Type B pancreatic cell (in vitro differentiated cells): ENCODE measurements around the gene KLRF2. TPM values are rescaled to one million over a fixed set of nuclear protein-coding genes. Genes with fewer than 3 reads are reported as not detected.

Experiments
- DNase-seq: peaks from one replicate; pipeline ENCODE4 v3.0.0; 2021; ENCODE audit warnings: mixed read lengths; ENCODE audit not compliant: unreplicated experiment; ENCODE audit errors: extremely low spot score
- H3K27ac Mint-ChIP-seq: 2 replicates; pipeline ENCODE4 v1.8.0; 2021; ENCODE audit warnings: mild to moderate bottlenecking, mixed read lengths
- H3K27me3 Mint-ChIP-seq: 2 replicates; pipeline ENCODE4 v1.8.0; 2021; ENCODE audit warnings: mixed read lengths
- H3K36me3 Mint-ChIP-seq: 2 replicates; pipeline ENCODE4 v1.8.0; 2021; ENCODE audit warnings: mixed read lengths
- H3K4me1 Mint-ChIP-seq: one replicate; pipeline ENCODE4 v1.8.0; 2021; ENCODE audit warnings: mixed read lengths; ENCODE audit not compliant: unreplicated experiment
- H3K4me3 Mint-ChIP-seq: 2 replicates; pipeline ENCODE4 v1.8.0; 2021; ENCODE audit warnings: mild to moderate bottlenecking, mixed read lengths
- H3K9me3 Mint-ChIP-seq: 2 replicates; pipeline ENCODE4 v1.8.0; 2021; ENCODE audit warnings: mixed read lengths
- CTCF ChIP-seq: fragments of 200-600 bp; sonication (generic); conservative IDR thresholded peaks from 2 replicates; pipeline ENCODE4 v1.5.0; 2021; ENCODE audit warnings: antibody characterized with exemption, mild to moderate bottlenecking
- total RNA-seq: library from RNA; stranded (reverse); gene quantifications from 2 replicates; pipeline ENCODE4 v1.2.1, GENCODE V29; 2021; ENCODE audit warnings: low replicate concordance

Gene KLRF2
- total RNA-seq, 1 donor from 2014 or later = not detected

DNA sequence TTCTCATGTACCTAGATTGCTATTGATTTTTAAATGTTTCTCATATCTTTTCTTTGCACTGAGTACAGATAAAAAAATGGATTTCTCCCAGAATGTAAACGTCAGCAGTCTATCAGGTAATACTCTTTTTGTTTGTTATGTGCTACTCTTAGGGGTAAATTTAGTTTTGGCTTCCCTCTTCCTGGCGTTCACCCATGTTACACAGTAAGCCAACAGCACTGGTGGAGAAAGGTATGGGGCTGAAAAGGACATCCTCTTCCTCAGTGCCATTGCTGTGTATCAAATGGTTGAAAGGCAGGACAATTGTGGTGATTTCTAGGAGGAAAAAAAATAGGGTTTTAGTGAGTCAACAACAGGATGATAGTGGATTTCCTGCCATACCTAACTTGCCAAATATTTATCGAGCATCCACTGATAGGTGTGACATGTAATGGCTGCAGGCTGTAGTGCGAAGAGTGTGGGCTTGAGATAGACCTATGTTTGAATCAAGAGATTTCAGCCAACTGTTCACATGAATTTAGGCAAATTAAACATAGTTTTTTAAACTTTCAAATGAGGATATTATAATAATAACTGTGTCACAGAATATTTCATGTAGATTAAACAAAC lies 7.5 kb downstream of the KLRF2 start:
- DNase-seq = no peak
- Mint-ChIP-seq H3K27me3 (no peaks in the 10 kb centered on the region), H3K9me3 (no peaks in the 10 kb centered on the region), H3K36me3 (no peaks in the 10 kb centered on the region), H3K27ac (peak overlapping the region; percentile 35), H3K4me3 (no peak overlapping the region), H3K4me1 (no peaks in the 10 kb centered on the region)
- no peak for TF ChIP-seq CTCF

DNA sequence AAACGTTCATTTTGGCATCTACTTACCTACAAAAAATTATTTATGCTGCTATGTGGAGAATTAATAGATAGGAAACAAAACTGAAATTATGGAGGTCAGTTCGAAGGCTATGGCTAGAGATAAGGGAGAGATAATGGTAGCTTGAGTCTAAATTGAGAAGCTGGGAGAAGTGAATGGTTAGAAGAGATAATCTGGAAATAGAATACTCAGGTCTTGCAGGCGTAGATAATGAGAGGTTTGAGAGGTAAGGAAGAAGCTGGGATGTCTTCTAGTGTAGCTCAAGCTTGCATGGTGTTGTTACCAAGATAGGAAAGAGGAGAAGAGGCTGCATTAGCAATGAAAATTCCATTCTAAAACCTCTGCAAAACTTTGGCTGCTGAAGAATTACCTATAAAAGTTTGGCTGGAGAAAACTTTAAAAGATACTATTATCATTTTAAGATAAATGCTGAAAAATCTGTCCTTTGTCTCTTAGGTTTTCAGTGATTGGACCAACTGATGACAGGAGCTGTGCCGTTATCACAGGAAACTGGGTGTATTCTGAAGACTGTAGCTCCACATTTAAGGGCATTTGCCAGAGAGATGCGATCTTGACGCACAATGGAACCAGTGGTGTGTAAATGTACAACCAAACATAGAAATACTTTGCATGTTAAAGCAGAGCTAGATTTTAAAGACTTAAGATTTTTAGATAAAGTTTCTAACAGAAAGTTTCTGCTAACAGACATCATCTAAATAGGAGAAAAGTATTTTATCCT lies 14.1 kb downstream of the KLRF2 start:
- no peaks in the 10 kb centered on the region for H3K36me3 Mint-ChIP-seq
- DNase-seq = no peak
- H3K9me3 Mint-ChIP-seq = no peaks in the 10 kb centered on the region
- TF ChIP-seq CTCF = no peak
- no peak overlapping the region for H3K4me3 Mint-ChIP-seq
- H3K27me3 Mint-ChIP-seq = peaks cover 7% of the 10 kb centered on the region
- H3K4me1 Mint-ChIP-seq = no peaks in the 10 kb centered on the region
- H3K27ac Mint-ChIP-seq = no peak overlapping the region

DNA sequence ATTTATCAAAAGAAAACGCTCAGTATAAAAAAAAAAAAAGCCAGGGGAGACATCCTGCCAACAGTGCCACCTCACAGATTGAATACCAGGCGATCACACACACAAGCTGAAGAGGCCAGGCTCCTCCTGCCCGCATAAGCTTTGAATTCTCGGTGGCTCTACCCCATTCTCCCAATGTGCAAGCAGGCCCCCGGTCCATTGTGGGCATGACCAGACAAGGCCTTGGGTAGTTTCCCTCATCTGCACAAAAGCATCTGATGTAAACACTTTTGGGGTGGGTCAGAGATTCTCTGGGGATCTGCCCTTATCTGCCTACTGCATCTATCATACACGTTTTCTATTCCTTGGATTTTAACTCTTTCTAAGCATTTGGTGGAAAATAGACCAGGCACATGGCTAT lies 16.2 kb downstream of the KLRF2 start:
- no peak overlapping the region for H3K4me3 Mint-ChIP-seq
- no peaks in the 10 kb centered on the region for H3K36me3 Mint-ChIP-seq
- H3K4me1 Mint-ChIP-seq = no peaks in the 10 kb centered on the region
- no peak for DNase-seq
- H3K9me3 Mint-ChIP-seq = peaks cover under 1% of the 10 kb centered on the region
- no peak for TF ChIP-seq CTCF
- H3K27ac Mint-ChIP-seq = no peak overlapping the region
- peaks cover 7% of the 10 kb centered on the region for H3K27me3 Mint-ChIP-seq

DNA sequence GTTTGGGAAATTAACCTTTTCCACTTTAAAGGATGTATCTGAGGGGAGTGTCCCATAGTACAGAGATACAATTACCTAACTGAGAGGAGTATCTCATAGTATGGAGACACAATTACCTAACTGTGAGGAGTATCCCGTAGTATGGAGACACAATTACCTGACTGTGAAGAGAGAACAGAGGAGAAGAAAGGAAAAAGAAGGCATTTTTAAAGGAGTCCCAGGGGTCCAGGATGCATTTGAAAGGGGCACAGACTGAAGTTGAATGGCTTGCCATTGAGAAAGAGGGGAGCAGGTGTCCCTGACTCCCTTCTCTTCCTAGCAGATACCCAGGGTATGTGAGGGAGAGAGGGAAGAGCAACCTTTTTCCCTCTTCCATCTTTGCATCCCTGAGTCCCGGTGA lies 17.9 kb downstream of the KLRF2 start:
- H3K27me3 Mint-ChIP-seq = peaks cover 7% of the 10 kb centered on the region
- no peak overlapping the region for H3K4me3 Mint-ChIP-seq
- H3K36me3 Mint-ChIP-seq = peaks cover 7% of the 10 kb centered on the region
- no peak overlapping the region for H3K27ac Mint-ChIP-seq
- no peak for DNase-seq
- H3K9me3 Mint-ChIP-seq = peaks cover 8% of the 10 kb centered on the region
- no peaks in the 10 kb centered on the region for H3K4me1 Mint-ChIP-seq
- TF ChIP-seq CTCF = no peak

DNA sequence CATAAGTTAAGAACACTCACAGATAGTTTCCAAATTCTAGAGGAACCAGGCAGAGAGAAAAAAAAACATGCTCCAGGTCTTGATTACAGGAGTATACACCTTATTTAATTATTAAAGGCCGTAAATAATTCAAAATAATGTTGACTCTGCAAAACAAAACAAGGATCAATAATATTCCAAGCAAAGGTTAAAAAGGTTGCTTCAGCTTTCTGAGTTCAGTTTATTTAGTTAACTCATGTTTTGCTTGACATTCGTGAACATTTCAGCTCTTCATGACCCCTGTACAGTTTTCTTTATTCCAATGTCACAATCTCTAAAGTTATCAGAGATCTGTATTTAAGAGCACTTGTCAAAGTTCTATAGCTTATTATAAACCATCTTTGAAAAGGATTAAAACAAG lies 19.6 kb downstream of the KLRF2 start:
- TF ChIP-seq CTCF = no peak
- H3K4me3 Mint-ChIP-seq = no peak overlapping the region
- peaks cover 3% of the 10 kb centered on the region for H3K27me3 Mint-ChIP-seq
- H3K27ac Mint-ChIP-seq = no peak overlapping the region
- H3K4me1 Mint-ChIP-seq = no peaks in the 10 kb centered on the region
- peaks cover 11% of the 10 kb centered on the region for H3K36me3 Mint-ChIP-seq
- DNase-seq = no peak
- peaks cover 8% of the 10 kb centered on the region for H3K9me3 Mint-ChIP-seq
